Lung (tissue), 12 donors: ENCODE results near the gene FAM222B. TPM values are rescaled to one million over a fixed set of nuclear protein-coding genes. Genes with fewer than 3 reads are reported as not detected.

Experiments used
- ATAC-seq: fragments of 200-7000 bp; cut with Tn5 transposase; one replicate; pipeline ENCODE4 v1.9.1; 2020; ENCODE audit warnings: moderate number of reproducible peaks; ENCODE audit not compliant: insufficient read depth, low FRiP score
- DNase-seq, 3 donors: peaks; one replicate each; pipeline ENCODE4 v3.0.0-alpha.2; 2013 to 2017
- H3K27ac ChIP-seq, 2 donors: one replicate each; pipeline ENCODE4 v1.5.1; 2013; ENCODE audit warnings: mild to moderate bottlenecking in 2 of 2, moderate library complexity in 2 of 2, control low read depth in 1 of 2, inconsistent platforms in 1 of 2, low read depth in 1 of 2, low read length in 1 of 2
- H3K27me3 ChIP-seq, 3 donors: one replicate each; pipeline ENCODE4 v1.5.1; 2013; ENCODE audit warnings: low read length in 2 of 3; ENCODE audit not compliant: control insufficient read depth in 3 of 3, insufficient read depth in 3 of 3
- H3K36me3 ChIP-seq, 4 donors: one replicate each; pipeline ENCODE4 v1.5.1; 2013; ENCODE audit warnings: low read length in 4 of 4, mild to moderate bottlenecking in 1 of 4, moderate library complexity in 1 of 4; ENCODE audit not compliant: control insufficient read depth in 4 of 4, insufficient read depth in 4 of 4
- H3K4me1 ChIP-seq, 5 donors: one replicate each; pipeline ENCODE4 v1.5.1; 2013; ENCODE audit warnings: low read length in 5 of 5, mild to moderate bottlenecking in 2 of 5, moderate library complexity in 1 of 5; ENCODE audit not compliant: control insufficient read depth in 5 of 5, insufficient read depth in 5 of 5
- H3K4me3 ChIP-seq: one replicate; pipeline ENCODE4 v1.5.1; 2013; ENCODE audit warnings: mild to moderate bottlenecking, control low read depth, moderate library complexity
- H3K9ac ChIP-seq, 2 donors: one replicate each; pipeline ENCODE4 v1.5.1; 2013; ENCODE audit warnings: low read length in 2 of 2, control low read depth in 1 of 2; ENCODE audit not compliant: insufficient read depth in 1 of 2
- H3K9me3 ChIP-seq, 4 donors: one replicate each; pipeline ENCODE4 v1.5.1; 2013; ENCODE audit warnings: low read length in 3 of 4, mild to moderate bottlenecking in 1 of 4, moderate library complexity in 1 of 4; ENCODE audit not compliant: control insufficient read depth in 4 of 4, insufficient read depth in 3 of 4
- CTCF ChIP-seq: IDR thresholded peaks from 2 replicates; pipeline ENCODE4 v1.5.1; 2012; ENCODE audit warnings: mild to moderate bottlenecking; ENCODE audit errors: control extremely low read depth, extremely low read depth
- WGBS, 2 donors: extraction: QIAGEN DNeasy Blood & Tissue Kit; methylation state at CpG; one replicate each; pipeline ENCODE4 v1.1.7; 2013; 5-methylcytosine and 5-hydroxymethylcytosine counted together
- polyA plus RNA-seq, 2 donors: library from polyadenylated mRNA; stranded (reverse); fragments of 200-250 nt; gene quantifications; one replicate each; pipeline ENCODE4 v1.2.1, GENCODE V29; 2013
- total RNA-seq, 2 donors: library from RNA; depleted of rRNA in 1 of 2; stranded (reverse); fragments of >200 nt in 1 of 2; gene quantifications; one replicate each; pipeline ENCODE4 v1.2.1, GENCODE V29; 2014 to 2021
- donor health status: control.
- donor health status: control.
- donor health status: Bipolar disorder and iron deficiency.
- donor health status: healthy.
- donor health status: DM: yes; HTN: yes; CAD: no.

The FAM222B gene
- total and polyA plus RNA-seq, 4 donors = 8.3 to 17.7 (median 9.2) TPM

DNA sequence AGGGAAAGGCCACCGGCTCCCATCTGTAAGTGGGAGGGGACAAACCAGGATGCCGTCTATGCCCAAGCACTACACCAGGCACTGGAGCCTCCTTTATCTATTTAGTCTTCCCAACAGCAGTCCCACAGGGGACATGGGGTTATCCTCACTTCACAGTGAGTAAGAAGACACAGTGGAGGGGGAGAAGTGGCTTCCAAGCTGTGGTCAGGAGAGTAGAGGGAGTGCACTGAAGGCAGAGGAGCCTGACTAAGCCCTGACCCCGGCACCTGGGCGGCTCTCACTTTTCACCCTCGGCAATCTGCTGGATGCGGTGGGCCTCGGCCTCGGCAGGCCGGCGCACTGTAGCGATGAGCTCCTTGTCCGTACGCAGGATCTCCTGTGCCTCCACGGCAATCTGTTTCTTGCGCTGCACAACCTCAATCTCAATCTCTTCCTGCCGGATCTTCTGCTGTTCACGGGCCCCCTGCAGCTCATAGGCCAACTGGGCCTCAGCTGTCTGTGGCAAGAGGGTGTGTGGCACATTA, 39.0 kb upstream of the FAM222B start:
- no peak overlapping the region for H3K9ac ChIP-seq
- no peaks in the 10 kb centered on the region for H3K4me1 ChIP-seq
- H3K27me3 ChIP-seq = no peaks in the 10 kb centered on the region
- DNase-seq (no peak), ATAC-seq (no peak)
- H3K36me3 ChIP-seq = peaks cover 2 to 73% (median 34%) of the 10 kb centered on the region in 4 donors
- no peaks in the 10 kb centered on the region for H3K9me3 ChIP-seq
- H3K4me3 ChIP-seq = no peak overlapping the region
- H3K27ac ChIP-seq = no peak overlapping the region
- no peak for TF ChIP-seq CTCF
- WGBS, 2 donors = 96 to 98% methylated on average over 17 of the region's 17 CpGs

DNA sequence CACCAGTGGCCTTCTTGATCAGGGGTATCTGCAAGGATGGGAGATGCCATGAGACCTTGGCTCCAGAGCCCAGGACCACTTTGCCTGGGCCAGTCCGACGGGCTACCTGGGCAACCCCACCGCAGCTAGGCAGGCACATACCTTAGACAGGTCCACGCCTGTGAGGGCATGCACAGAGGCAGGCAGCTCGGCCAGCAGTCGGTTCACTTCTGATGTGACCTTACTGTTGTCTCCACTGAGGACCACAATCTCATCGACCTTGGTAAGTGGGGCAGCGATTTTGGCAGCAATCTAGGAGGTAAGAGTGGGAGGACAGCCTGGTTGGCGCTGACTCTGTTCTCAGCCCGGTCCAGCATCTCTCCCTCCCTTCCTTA, 38.0 kb upstream of the FAM222B start:
- Histone ChIP-seq H3K4me1 (no peaks in the 10 kb centered on the region), H3K36me3 (peaks cover 2 to 65% (median 34%) of the 10 kb centered on the region in 4 donors), H3K27me3 (no peaks in the 10 kb centered on the region), H3K4me3 (no peak overlapping the region), H3K27ac (no peak overlapping the region), H3K9ac (no peak overlapping the region), H3K9me3 (no peaks in the 10 kb centered on the region)
- TF ChIP-seq CTCF = no peak
- DNase-seq (no peak), ATAC-seq (no peak)
- 92 to 94% methylated on average over 10 of the region's 10 CpGs for WGBS, 2 donors

DNA sequence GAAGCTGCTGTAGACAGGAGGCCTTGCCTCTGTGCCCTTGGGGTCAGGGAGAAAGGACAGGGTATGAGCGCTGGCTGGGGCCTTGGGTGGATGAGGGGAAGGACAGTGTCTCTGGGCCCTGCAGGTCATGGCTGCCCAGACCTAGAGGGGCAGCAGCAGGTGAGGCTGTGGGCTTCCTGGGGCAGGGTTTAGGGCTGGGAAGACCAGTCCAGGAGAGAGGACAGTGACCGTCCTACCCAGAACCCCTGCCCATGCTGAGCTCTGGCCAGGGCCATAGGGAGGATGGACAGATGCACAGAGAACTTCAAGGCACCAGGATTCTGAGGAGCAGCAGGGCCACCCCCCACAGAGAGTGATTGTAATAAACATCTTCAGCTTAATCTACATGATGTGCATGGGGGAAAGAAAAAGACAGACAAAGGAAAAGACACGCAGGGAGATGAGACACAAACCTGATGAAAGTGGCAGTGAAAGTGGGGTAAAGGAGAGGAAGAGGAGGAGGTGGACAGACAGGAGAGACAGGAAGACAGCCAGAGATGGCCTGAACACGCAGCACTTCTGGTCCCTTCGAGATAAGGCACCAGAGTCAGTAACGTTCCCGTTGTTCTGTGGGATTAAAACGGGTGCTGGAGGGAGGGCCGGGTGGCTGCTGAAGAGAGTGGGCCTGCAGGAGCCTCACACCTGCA, 37.4 kb upstream of the FAM222B start:
- Histone ChIP-seq H3K9me3 (no peaks in the 10 kb centered on the region), H3K27me3 (no peaks in the 10 kb centered on the region), H3K36me3 (peaks cover 2 to 60% (median 30%) of the 10 kb centered on the region in 4 donors), H3K4me3 (no peak overlapping the region), H3K4me1 (no peaks in the 10 kb centered on the region), H3K9ac (no peak overlapping the region), H3K27ac (no peak overlapping the region)
- no peak for ATAC-seq
- 78 to 85% methylated on average over 8 to 9 of the region's 9 CpGs for WGBS, 2 donors
- TF ChIP-seq CTCF = no peak
- no peak for DNase-seq
